Activated T-cell treated with anti-CD3 and anti-CD28 coated beads for 48 hours (primary cell): ENCODE measurements around the gene AUTS2.

Experiments used
- DNase-seq: peaks from one replicate; pipeline ENCODE4 v3.0.0-alpha.2; 2020; ENCODE audit warnings: low read depth

The AUTS2 gene

DNA sequence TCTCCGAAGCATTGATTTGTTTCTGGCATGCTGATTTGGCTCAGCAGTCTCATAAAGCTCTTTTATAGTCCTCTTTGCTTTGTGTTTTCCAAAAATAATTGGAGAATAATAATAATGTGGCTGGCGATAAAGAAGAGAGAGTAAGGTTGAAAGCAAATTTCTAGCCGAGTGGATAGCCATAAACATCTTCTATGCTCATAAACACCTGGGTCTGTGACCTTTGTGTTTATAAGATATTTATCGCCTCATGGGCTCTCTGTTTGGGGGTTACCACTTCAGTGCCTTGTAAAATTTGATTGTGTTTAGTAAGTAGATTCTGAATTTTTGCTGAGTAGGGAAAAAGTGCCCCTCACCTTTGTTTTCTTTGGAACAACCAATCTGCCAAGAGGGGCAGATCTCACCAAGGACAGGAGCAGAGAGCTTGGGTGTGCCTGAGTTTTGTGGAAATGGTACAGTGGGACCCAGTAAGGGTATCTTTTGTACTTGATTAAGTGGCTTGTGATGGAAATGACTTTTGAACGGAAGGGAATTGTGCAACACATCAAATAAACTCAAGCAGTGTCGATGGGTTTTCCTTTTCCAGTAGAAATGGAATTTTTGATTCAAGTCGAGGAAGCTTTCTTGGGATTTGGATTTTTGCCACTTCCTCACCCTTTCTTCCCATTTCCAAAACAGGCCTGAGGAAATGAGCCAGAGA lies 220.5 kb downstream of the AUTS2 start:
- DNase-seq = no peak

DNA sequence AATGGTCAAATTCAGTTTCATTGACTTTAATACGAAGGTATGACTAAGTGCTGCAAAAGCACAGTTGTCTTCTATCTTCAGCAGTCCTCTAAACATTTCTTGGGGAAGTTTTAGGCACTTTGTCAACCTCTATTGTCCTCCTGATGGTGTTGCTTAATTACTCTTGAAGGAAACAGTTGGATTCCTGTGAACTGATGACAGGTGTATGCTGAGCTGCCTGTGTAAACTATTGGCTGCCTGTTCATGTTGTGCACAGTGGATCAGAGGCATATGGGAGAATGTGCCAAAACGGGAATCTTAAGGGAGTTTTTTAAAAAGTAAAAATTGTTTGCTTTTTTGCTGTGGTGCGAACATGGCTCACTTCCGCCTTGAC lies 221.0 kb downstream of the AUTS2 start:
- no peak for DNase-seq

DNA sequence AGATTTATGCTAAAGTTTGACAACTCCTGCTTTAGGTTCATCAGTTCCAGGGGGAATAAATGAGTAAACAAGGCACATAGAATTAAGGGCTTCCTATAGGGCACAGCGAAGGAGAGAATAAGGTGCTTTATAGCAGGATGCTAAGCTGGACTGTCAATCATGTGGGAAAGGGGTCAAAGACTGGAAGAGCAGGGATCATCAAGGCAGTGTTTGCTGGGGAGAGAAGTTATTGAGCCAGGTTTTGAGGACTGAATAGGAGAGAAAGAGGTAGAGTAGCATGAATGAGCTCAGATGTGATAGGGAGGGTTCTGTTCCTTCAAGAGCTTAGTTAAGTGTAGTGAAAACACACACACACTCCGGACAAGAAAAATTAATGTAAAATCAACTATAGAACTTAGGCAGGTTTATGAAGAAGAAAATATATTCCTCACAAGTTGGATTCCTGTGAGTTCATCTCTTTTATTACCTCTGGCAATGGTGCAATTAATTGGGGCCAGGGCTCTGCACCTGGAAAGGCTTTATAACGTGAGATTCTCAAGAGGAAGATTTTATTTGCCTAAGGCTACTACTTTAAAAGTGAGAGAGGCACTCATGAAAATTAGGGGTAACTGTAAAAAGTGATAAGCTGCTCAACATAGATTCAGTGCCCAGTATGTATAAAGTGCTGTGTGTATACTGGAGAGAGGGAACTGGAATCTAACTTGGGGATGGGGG lies 222.4 kb downstream of the AUTS2 start:
- DNase-seq = no peak

DNA sequence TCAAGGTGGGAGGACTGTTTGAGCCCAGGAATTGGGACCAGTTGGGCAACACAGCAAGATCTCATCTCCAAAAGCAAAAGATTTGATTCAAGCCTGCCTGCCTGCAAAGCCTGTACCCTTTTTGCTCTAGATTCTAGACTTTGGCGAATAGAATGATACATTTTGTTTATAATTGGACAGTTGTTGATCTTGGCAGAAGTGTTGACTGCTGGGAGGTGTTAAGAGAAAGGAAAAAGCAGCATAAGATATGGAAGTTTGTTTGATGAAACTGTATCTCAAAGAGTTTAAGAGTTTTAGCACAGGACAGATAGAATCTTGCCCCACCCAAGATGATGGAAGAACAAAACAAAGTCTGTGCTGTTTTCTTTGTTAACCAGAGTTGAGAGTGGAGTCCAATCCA lies 224.1 kb downstream of the AUTS2 start:
- DNase-seq = no peak

DNA sequence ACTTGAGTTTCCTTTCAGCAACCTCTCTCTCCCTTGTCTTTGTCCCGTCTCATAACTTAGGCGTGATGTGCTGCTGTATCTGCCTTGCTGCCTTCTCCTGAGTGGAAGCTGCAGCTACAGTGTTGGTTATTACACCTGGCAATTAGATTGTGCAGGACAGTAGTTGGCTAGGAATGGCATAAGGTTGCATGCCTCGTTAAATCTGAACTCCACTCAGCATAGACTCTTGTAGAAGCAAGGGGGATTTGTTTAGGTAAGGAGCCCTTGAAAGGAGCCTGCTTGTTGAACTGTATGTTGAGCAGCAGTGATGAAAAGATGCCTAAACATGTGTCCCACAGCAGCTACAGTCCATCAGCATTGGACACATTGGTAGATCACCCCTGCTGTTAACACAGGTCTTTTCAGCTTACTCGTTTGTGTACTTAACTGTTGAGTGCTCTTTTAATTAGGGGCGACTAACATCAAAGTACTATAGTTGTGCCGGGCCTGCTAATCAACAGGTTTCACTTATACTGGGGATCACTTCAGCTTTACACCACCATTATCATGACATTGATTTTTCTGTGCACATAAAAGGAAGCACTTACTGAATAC lies 225.0 kb downstream of the AUTS2 start:
- DNase-seq = no peak

DNA sequence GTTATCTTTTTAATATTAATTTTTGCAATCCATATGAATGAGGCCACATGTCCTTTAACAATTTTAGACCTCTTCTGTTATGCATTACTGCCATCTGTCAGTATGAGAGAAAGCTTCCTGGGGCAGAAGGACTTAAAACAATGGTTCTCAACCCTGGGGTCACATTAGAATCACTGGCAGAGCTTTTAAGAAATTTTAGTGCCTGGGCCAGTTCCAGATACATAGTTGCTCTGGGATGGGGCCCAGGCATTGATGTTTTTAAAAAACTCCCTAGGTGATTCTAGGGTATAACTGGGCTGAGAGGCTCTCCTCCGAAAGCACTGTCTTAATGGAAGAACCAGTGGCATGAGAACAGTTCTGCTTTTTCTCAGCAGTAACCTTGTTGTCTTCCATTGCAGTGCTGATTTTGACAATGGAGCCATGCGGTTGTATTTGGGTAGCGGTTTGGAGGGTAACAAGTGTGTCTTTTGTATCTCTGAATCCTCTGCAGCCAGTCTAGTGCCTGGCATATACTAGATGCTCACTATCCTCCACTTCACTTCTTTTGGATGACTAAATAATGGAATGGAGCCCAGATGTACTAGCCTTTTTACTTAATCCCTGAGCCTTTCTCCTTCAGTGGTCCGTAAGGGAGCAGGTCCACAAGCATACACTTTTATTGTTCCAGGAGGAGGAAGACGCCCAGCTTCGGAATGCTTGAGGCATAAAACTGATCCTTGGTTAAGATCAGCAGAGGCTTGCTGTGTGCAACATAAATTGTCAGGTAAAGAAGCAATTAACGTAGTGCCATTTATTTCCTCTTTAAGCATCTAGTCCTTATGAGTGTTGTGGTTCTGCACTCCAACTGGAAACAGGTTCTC lies 227.1 kb downstream of the AUTS2 start:
- DNase-seq = no peak

DNA sequence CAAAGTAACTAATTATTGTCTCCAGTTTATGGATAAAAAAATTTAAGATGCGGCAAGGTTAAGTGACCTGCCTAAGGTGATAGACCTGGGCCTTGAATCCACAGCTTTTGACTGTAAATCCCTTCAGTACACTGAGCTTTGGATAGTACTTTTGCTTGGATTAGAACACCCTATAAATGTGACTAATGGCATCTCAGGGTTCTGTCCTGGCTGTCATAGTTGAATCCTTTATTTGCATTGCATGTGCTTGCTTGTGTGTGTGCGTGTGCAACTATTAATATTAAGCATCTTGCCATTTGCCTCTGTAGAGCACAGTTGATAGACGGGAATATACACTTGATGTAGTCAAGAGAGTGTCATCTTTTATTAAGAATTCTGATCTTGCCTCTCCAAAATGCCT lies 228.0 kb downstream of the AUTS2 start:
- no peak for DNase-seq

DNA sequence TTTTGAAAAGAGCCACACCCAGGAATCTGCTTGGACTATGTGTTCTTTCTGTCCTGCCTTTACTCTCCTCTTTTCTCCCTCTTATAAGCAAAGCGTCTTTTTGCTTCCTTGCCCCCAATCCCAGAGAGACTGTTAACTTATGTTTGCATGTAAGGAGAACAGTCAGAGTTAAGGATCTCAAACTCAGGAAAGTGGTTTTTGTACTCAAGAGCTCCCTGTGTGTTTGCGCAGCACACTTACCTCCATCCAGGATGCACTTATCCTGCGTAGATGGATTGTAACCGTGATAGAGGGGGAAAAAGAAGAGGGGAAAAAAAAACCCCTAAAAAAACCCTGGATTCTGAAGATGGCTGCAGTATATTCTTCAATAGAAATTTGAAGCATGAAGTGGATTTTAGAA lies 228.9 kb downstream of the AUTS2 start:
- DNase-seq = no peak

DNA sequence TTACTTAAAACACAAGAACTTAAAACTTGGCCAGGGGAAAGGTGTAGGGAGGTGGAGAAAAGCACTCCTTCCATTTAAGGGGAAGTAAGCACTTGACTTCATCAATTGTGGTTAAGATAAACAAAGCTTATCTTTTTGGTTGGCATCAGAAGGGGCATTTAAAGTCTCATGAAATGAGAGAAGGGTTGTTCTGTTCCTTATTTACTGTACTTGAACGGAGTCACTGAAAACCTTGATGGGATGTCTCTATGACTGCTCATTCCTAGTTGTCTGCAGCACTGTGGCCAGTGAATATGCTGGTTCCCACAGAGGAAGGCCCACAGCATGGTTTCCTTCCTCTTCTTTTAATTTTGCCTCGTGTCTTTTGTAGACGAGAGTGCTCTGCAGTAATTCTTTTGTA lies 229.3 kb downstream of the AUTS2 start:
- no peak for DNase-seq

DNA sequence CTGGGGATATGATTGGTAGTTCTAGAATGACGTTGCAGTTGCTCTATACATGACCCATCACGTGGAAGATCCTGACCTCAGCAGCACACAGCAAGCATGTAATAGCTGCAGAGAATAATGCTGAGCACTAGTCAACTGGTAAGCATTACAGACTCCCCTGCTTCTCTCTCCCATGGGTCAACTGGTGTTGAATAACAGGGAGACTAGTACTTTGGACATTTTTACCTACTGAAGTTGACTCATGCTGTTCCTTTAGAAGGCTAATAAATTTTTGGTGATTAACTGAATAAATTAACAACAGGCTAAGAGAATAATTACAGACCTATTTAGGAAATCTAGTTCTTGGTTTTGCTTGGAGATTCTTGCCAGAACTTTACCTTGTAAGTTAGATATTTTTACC lies 234.1 kb downstream of the AUTS2 start:
- no peak for DNase-seq

DNA sequence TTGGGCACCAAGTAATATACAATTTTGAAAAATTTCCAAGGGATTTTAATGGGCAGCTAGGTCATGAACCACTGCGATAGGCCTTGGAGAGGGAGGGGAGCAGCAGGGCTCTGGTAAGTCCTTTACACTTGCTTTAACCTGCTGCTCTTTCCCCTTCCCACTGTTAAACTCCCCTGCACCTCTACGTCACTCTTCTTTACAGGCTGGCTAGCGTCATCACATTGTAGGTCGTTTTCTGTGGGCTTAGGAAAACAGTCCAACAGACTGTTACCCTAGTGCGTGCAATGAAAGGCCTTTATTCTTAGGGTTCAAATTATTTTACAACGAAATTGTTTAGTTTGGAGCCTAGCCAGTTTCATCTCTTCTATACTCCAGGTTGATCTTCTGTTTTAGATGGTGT lies 235.7 kb downstream of the AUTS2 start:
- no peak for DNase-seq

DNA sequence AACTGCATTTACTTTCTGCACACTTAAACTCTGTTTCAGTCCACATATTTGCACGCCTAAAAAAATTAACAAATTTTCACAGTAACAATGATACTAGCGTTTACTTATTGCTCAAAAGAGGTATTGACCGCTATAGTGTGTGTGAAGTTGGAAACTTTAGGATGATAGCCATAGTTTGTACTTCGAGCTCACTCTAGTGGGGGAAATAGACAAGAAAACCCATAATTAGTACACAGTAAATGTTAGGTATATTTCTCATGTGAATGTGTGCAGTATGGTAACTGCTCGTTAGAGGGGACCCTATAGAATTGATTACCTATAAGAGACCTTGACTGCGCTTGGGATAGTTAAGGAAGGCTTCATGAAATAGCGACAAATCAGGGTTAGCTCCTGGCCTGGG lies 238.4 kb downstream of the AUTS2 start:
- no peak for DNase-seq

DNA sequence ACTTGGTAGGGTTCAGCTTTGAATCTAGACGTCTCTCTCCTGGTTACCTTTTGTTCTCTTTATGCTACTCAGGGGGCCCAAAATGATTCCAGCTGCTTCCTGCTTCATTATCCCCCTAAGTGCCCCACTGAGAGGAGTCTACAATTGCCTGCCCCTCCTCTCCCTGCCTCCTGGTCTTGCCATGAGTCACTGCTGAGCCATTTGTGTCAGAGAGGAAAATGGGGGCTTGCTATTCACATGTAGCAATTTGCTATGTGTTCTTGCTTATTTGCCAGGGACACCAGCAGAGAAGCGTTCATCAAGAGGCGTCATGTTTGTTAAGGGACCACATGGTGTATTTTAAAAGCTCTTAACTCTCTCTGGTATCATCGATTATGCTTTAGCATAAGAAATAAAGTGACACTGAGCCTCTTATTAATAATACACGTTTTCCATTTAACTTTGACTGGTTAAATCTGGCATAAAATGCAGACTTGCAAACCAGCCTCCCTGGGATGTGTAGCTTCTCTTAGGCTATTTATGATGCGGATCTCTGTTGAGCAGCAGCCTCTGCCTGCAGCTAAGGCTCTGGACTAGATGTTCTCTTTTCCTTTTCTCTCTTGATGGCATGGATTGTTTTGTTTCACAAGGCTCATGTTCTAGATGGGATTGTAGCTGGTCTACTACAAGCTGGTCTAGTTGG lies 239.3 kb downstream of the AUTS2 start:
- no peak for DNase-seq

DNA sequence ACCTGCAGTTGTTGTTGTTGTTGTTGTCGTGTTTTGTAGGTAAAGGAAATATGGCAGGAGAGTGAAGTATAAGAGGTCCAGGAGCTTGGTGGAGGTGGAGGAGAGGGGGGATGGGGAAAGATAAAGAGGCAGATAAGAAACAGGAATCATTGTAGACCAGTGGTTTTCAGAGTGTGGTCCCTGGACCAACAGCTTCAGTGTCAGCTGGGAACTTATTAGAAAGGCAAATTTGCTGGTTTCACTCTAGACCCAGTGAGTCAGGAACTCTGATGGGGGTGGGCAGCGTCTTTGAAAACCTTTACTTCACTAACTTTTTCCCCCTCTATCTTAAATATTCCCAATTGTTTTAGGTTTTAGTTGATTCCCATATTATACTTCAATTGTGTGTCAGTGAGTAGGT lies 241.5 kb downstream of the AUTS2 start:
- no peak for DNase-seq

DNA sequence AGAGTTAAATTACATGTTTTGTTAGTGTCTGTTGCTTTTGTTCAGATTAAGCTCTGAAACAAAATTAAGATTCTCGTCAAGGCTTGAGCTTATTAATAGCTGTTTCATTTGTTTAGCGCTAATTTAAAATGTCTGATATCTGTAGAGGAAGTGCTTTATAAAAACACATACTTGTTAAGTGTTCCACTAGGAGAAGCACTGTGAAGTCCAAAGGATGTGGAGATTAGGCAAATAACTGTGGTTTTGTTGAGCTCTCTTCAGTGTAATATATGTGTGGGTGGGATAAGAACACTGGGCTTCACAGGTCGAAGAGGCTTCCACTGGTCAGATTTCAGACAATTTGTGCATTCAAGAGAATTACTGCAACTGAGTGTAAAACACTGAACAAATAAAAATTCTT lies 242.0 kb downstream of the AUTS2 start:
- no peak for DNase-seq

DNA sequence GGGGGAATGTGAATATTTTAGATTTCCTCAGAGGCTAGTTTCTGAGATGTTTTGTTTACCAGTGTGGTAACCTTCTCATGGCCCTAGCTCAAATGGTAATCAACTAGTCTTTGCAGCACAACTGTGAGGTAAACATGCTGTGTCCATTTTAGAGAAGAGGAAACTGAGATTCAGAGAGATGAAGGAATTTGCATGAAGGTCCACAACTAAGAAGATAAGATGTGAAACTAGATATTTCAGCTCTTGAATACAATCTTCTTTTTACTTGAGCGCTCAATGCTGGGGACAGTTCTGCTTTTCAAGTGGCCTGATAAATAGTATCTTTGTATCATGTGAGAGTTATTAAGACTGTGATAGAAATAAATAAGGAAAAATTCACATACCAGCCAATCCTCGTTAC lies 245.4 kb downstream of the AUTS2 start:
- no peak for DNase-seq

DNA sequence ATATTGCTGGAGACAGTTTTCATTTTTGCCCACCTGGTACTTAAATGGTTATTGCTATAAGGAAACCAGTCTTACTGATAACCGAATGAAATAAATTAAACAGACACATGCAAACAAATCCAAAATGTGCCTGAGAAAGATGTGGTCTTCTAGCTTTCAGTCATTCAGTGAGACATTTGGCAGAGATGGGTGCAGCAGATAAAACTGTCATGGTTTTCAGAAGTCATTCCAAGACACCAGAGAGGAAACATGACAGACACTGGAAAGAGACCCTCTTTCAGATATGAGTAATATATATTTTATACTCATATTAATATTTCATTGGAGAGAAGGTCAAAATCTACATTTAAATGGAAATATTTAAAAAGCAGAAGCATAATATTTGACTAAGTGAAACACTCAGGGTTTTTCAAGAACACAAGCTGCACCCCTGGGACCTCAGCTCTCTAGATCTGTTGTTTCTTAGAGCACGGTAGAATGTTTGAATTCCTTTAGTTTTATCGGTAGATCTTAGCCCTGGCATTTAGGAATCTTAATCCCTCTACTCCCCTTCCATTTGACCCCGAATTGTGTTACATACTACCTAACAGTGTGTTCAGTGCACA lies 246.1 kb downstream of the AUTS2 start:
- DNase-seq = no peak

DNA sequence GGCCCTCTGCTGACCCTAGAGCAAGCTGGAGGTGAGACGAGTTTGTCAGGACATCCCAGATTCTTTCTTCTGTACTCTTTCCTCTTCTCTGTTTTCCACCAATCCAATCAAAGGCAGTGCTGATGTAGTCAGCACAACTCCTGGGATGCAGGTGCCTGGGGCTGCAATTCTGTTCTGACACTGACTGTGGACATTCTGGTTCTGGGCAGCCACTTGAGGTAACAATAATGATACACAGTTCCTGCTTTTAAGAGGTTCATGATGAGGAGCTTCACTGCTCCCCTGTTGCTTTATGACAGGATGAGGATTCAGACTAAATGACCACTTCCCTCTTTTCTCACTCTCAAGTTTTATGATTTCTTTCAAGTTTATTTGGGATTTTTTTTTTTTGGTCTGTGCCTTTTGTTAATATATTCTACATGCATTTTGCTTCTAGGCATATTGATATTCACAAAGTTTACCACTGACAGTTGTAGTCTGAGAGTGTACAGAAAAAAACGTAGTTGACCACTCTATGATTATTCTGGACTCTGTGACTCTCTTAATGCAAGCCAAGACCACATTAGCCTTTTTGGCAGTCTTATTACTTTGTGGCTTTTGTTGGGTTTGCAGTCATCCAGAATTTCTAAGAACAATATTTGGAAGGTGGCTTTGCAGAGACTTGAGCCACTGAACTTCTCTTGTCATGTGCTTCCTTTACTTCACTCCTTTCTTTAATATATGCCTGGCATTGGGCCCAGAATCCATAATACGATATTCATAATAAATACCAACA lies 247.6 kb downstream of the AUTS2 start:
- no peak for DNase-seq

DNA sequence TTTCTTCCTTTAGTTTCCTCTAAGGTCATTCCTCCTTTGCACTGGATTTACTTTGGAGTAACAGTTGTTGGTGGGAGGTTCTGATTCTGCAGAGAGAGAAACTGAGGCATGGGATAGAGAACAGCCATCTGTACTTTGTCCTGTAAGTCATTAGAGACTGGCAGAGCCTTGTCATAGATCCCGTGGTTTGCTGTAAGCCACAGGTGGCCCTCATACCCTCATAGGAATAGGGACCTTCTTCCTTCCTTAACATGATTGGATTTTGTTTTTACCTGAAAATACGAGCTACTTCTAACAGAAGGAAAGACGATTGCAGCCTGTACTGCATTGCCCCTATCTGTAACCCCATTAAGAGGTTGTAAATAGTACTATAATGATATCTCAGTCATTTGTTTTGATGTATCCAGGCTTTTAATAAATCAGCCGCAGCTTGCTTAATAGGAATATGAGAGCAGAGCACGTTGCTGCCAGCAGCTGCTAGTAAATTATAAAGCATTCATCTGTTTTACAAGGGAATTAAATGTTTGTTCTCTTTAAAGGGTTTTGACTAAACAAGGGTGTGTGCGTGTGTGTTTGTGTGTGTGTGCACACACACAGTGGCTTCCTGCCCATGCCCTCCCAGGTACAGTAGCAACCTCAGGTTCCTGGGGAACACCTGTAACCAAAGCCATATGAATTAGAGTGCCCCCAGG lies 249.8 kb downstream of the AUTS2 start:
- no peak for DNase-seq

DNA sequence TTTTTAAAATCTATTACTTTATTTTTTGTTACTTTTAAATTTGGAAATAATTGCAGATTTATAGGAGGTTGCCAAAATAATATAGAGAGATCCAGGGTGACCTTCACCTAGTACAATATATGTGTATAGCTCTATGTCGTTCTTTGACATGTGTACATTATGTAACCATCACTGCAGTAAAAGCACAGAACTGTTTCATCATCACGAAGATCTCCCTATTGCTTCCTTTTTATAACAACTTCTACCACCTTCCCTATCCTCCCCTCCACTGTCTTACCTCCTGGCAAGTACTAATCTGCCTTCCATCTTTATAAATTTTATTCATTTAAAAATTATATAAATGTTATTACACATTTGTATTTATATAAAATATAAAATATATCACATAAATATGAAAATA lies 251.0 kb downstream of the AUTS2 start:
- no peak for DNase-seq
